HFF-Myc (cell line): Measurements from ENCODE around the gene FBXO2.
A peak's percentile ranks its signal among the peaks of the same experiment; 100 is the strongest.

ENCODE experiments used
- DNase-seq: peaks from one replicate; pipeline ENCODE4 v3.0.0-alpha.2; 2011; ENCODE audit warnings: low read depth; ENCODE audit errors: extremely low read depth
- H3K4me3 ChIP-seq: replicated peaks from 2 replicates; pipeline ENCODE4 v1.5.1; 2011; ENCODE audit warnings: low read depth, mild to moderate bottlenecking, control low read depth, low read length
- TF ChIP-seq, protein P1 (sequence below): IDR thresholded peaks from 2 replicates; pipeline ENCODE4 v1.5.1; 2012; ENCODE audit warnings: mild to moderate bottlenecking, low read depth, low read length, control low read depth; ENCODE audit errors: missing control alignments

FBXO2 gene

DNA sequence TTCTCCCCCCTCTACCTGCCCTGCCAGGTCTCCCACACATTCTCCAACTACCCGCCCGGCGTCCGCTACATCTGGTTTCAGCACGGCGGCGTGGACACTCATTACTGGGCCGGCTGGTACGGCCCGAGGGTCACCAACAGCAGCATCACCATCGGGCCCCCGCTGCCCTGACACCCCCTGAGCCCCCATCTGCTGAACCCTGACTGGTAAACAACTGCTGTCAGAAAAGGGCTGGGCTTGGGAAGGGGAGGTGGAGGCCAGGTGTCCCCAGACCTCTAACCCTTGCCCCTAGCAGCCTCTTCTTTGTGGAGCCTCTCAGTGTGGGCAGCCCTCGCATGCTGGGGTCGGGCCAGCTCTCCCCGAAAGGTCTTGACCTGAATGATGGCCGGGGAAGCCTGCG, 6.9 kb upstream of the FBXO2 start:
- DNase-seq: no peak
- H3K4me3 ChIP-seq: no peak overlapping the region
- TF ChIP-seq, protein P1, sequence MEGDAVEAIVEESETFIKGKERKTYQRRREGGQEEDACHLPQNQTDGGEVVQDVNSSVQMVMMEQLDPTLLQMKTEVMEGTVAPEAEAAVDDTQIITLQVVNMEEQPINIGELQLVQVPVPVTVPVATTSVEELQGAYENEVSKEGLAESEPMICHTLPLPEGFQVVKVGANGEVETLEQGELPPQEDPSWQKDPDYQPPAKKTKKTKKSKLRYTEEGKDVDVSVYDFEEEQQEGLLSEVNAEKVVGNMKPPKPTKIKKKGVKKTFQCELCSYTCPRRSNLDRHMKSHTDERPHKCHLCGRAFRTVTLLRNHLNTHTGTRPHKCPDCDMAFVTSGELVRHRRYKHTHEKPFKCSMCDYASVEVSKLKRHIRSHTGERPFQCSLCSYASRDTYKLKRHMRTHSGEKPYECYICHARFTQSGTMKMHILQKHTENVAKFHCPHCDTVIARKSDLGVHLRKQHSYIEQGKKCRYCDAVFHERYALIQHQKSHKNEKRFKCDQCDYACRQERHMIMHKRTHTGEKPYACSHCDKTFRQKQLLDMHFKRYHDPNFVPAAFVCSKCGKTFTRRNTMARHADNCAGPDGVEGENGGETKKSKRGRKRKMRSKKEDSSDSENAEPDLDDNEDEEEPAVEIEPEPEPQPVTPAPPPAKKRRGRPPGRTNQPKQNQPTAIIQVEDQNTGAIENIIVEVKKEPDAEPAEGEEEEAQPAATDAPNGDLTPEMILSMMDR: no peak

DNA sequence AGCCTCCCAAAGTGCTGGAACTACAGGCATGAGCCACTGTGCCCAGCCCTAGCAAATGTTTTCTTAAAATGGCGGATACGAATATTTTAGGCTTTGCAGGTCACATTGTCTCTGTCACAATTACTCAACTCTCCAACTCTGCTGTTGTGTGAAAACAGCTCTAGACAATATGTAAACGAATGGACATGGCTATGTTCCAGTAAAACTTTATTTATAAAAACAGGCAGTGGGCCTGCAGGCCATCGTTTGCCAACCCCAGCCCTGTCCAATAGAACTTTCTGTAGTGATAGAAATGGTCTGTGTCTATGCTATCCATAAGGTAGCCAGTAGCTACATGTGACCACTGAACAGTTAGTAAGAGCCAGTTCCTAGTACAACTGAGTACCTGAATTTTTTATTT, 5.5 kb upstream of the FBXO2 start:
- TF ChIP-seq, protein P1: no peak
- no peak overlapping the region for H3K4me3 ChIP-seq
- no peak for DNase-seq

GRCh38 chr1:11658542-11658941, 4.3 kb upstream of the FBXO2 start:
- TF ChIP-seq, protein P1: no peak
- H3K4me3 ChIP-seq: no peak overlapping the region
- DNase-seq: no peak

DNA sequence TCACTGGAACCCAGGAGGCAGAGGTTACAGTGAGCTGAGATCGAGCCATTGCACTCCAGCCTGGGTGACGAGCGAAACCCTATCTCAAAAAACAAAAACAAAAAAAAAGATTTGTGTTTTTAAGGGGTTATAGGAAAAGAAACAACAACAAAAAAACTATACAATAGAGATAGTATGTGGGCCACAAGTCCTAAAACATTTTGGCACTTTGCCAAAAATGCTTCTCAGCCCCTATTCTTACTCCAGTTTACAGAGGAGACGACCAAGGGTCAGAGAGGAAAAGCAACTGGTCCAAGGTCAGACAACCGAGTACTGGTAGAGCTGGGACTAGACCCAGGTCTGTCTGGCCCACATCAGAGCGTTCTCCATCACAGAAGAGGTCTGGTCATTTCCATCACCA, 3.4 kb upstream of the FBXO2 start:
- TF ChIP-seq, protein P1: no peak
- DNase-seq: no peak
- H3K4me3 ChIP-seq: no peak overlapping the region

DNA sequence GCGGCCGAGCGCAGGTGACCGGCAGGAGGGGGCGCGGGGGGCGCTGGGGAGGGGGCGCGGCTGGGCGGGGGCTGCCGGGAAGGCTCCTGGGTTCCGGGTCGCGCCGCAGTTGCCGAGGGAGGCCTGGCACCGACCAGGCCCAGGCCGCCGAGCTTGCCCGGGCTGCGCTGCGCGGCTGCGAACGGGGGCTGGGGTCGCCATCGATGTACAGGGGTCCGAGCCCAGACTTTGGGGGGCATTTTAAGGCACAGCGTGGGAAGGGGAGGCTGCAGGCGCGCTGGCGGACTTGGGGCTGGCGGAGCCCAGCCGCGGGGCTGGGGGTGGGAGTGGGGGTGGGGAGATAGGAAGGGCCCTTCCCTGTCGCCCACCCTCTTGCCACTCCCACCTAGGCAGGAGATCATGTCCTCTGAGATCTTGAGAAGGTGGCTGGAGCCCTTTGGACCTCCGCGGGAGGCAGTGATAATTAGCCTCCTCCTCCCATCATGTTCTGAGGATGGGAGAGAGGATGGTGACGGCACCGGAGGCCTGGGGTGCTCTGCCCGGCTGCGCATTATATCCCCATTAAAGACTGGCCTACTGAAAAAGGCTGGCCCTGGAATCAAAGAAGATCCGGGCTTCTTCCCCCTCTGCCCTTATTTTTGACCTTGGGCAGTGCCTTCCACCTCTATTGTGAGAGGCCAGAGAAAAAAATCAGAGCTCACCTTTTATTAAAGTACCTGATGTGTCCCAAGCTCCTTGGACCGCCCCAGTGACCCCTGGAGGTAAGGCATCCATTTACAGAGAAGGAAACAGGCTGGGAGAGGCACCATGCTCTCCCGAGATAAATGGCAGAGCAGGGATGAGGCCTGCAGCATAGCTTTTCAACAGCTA, 945 bp upstream of the FBXO2 start:
- DNase-seq: no peak
- H3K4me3 ChIP-seq: peak overlapping the region; percentile 47
- TF ChIP-seq, protein P1: no peak

- H3K4me3 ChIP-seq: peak overlapping the region; percentile 47; the same call in 1 of the 2 replicates
- TF ChIP-seq, protein P1: no peak
- no peak for DNase-seq
Observed at GRCh38 chr1:11653861-11654136, 430 bp downstream of the FBXO2 start.
